ENCODE data around the gene ERGIC1. TPM values are rescaled to one million over a fixed set of nuclear protein-coding genes. Genes with fewer than 3 reads are reported as not detected.
"Not testable (repeated sequence)": the region's sequence is repeated elsewhere in the genome, so short reads cannot be mapped to it uniquely, and the experiment has no call there.

Gene ERGIC1
- total RNA-seq, 2 experiments from 2014 or later: 33.4 to 36.2 TPM

- DNase-seq: no peak
- H3K4me3 Mint-ChIP-seq: no peak overlapping the region
- no peaks in the 10 kb centered on the region for H3K9me3 Mint-ChIP-seq
- H3K4me1 Mint-ChIP-seq (ENCODE audit: low read depth): peaks cover 23% of the 10 kb centered on the region
- intact Hi-C loops (cut with micrococcal nuclease): no loop called here
- CTCF ChIA-PET: no interaction called here
- H3K36me3 Mint-ChIP-seq (ENCODE audit: low read depth): peaks cover 5% of the 10 kb centered on the region
- H3K27ac Mint-ChIP-seq: no peak overlapping the region
- no peaks in the 10 kb centered on the region for H3K27me3 Mint-ChIP-seq (ENCODE audit: low read depth)
These were observed 12.2 kb downstream of the ERGIC1 start for GRCh38 chr5:172846249-172846648.

GRCh38 chr5:172846677-172847076, 12.6 kb downstream of the ERGIC1 start:
- intact Hi-C loops (cut with micrococcal nuclease): no loop called here
- H3K4me1 Mint-ChIP-seq (ENCODE audit: low read depth): peaks cover 23% of the 10 kb centered on the region
- no peaks in the 10 kb centered on the region for H3K9me3 Mint-ChIP-seq
- H3K27me3 Mint-ChIP-seq (ENCODE audit: low read depth): no peaks in the 10 kb centered on the region
- DNase-seq: no peak
- H3K4me3 Mint-ChIP-seq: no peak overlapping the region
- peaks cover 5% of the 10 kb centered on the region for H3K36me3 Mint-ChIP-seq (ENCODE audit: low read depth)
- H3K27ac Mint-ChIP-seq: no peak overlapping the region
- CTCF ChIA-PET: no interaction called here

- CTCF ChIA-PET; H3K4me3 Mint-ChIP-seq; H3K36me3 Mint-ChIP-seq (ENCODE audit: low read depth); H3K9me3 Mint-ChIP-seq; intact Hi-C loops (cut with micrococcal nuclease); DNase-seq; H3K27ac Mint-ChIP-seq; H3K27me3 Mint-ChIP-seq (ENCODE audit: low read depth): not testable (repeated sequence)
- peaks cover 23% of the 10 kb centered on the region for H3K4me1 Mint-ChIP-seq (ENCODE audit: low read depth)
These were observed 13.5 kb downstream of the ERGIC1 start for GRCh38 chr5:172847584-172847983.

- intact Hi-C loops (cut with micrococcal nuclease): loop anchor here (2.0 kb wide), 1 partner anchor 132 kb away; no protein-coding TSS in a partner anchor
- Mint-ChIP-seq H3K4me3 (no peak overlapping the region), H3K36me3 (ENCODE audit: low read depth) (no peaks in the 10 kb centered on the region), H3K27me3 (ENCODE audit: low read depth) (no peaks in the 10 kb centered on the region), H3K27ac (no peak overlapping the region), H3K4me1 (ENCODE audit: low read depth) (peaks cover 24% of the 10 kb centered on the region), H3K9me3 (no peaks in the 10 kb centered on the region)
- DNase-seq: no peak
- CTCF ChIA-PET: no interaction called here
These were observed 14.4 kb downstream of the ERGIC1 start for GRCh38 chr5:172848419-172848818.

- no peaks in the 10 kb centered on the region for H3K9me3 Mint-ChIP-seq
- no peak for DNase-seq
- intact Hi-C loops (cut with micrococcal nuclease): loop anchor here (2.0 kb wide), 1 partner anchor 133 kb away; no protein-coding TSS in a partner anchor
- H3K4me1 Mint-ChIP-seq (ENCODE audit: low read depth): peaks cover 34% of the 10 kb centered on the region
- H3K27me3 Mint-ChIP-seq (ENCODE audit: low read depth): no peaks in the 10 kb centered on the region
- CTCF ChIA-PET: interaction anchor here (0.8 to 1.3 kb wide), 3 partner anchors 42 to 135 kb away, joined by 3 read pairs; no protein-coding TSS in a partner anchor
- no peaks in the 10 kb centered on the region for H3K36me3 Mint-ChIP-seq (ENCODE audit: low read depth)
- no peak overlapping the region for H3K27ac Mint-ChIP-seq
- no peak overlapping the region for H3K4me3 Mint-ChIP-seq
These were observed 15.8 kb downstream of the ERGIC1 start for GRCh38 chr5:172849606-172850453.

GRCh38 chr5:172850454-172850797, 16.4 kb downstream of the ERGIC1 start:
- Mint-ChIP-seq H3K27ac (no peak overlapping the region), H3K27me3 (ENCODE audit: low read depth) (no peaks in the 10 kb centered on the region), H3K4me1 (ENCODE audit: low read depth) (peaks cover 34% of the 10 kb centered on the region), H3K4me3 (no peak overlapping the region), H3K36me3 (ENCODE audit: low read depth) (no peaks in the 10 kb centered on the region), H3K9me3 (no peaks in the 10 kb centered on the region)
- intact Hi-C loops (cut with micrococcal nuclease): no loop called here
- no peak for DNase-seq
- CTCF ChIA-PET: interaction anchor here (1.3 kb wide), 1 partner anchor 80 kb away, joined by 3 read pairs; no protein-coding TSS in a partner anchor

- intact Hi-C loops (cut with micrococcal nuclease); H3K9me3 Mint-ChIP-seq; DNase-seq; H3K27ac Mint-ChIP-seq; H3K27me3 Mint-ChIP-seq (ENCODE audit: low read depth); H3K36me3 Mint-ChIP-seq (ENCODE audit: low read depth); H3K4me3 Mint-ChIP-seq: not testable (repeated sequence)
- CTCF ChIA-PET: interaction anchor here (0.7 to 1.0 kb wide), 3 partner anchors 22 to 63 kb away, joined by 3 to 4 read pairs (median 3); no protein-coding TSS in a partner anchor
- H3K4me1 Mint-ChIP-seq (ENCODE audit: low read depth): peaks cover 34% of the 10 kb centered on the region
These were observed 17.2 kb downstream of the ERGIC1 start for GRCh38 chr5:172851254-172851653.

GRCh38 chr5:172852490-172853354, 18.7 kb downstream of the ERGIC1 start:
- Mint-ChIP-seq H3K27me3 (ENCODE audit: low read depth) (no peaks in the 10 kb centered on the region), H3K9me3 (no peaks in the 10 kb centered on the region), H3K27ac (no peak overlapping the region), H3K36me3 (ENCODE audit: low read depth) (no peaks in the 10 kb centered on the region), H3K4me1 (ENCODE audit: low read depth) (peaks cover 34% of the 10 kb centered on the region), H3K4me3 (no peak overlapping the region)
- CTCF ChIA-PET: interaction anchor here (0.6 kb wide), 1 partner anchor 127 kb away, joined by 7 read pairs; no protein-coding TSS in a partner anchor
- intact Hi-C loops (cut with micrococcal nuclease): no loop called here
- DNase-seq: peak; percentile 42

- Mint-ChIP-seq H3K27me3 (ENCODE audit: low read depth) (no peaks in the 10 kb centered on the region), H3K4me3 (no peak overlapping the region), H3K9me3 (no peaks in the 10 kb centered on the region), H3K4me1 (ENCODE audit: low read depth) (peaks cover 33% of the 10 kb centered on the region), H3K27ac (peak overlapping the region; percentile 48), H3K36me3 (ENCODE audit: low read depth) (no peaks in the 10 kb centered on the region)
- CTCF ChIA-PET: no interaction called here
- DNase-seq: no peak
- intact Hi-C loops (cut with micrococcal nuclease): no loop called here
These were observed 19.4 kb downstream of the ERGIC1 start for GRCh38 chr5:172853355-172853975.

- intact Hi-C loops (cut with micrococcal nuclease): no loop called here
- CTCF ChIA-PET: no interaction called here
- peaks cover 24% of the 10 kb centered on the region for H3K4me1 Mint-ChIP-seq (ENCODE audit: low read depth)
- no peak for DNase-seq
- no peaks in the 10 kb centered on the region for H3K9me3 Mint-ChIP-seq
- no peak overlapping the region for H3K4me3 Mint-ChIP-seq
- no peaks in the 10 kb centered on the region for H3K27me3 Mint-ChIP-seq (ENCODE audit: low read depth)
- no peaks in the 10 kb centered on the region for H3K36me3 Mint-ChIP-seq (ENCODE audit: low read depth)
- H3K27ac Mint-ChIP-seq: no peak overlapping the region
These were observed 20.4 kb downstream of the ERGIC1 start for GRCh38 chr5:172854451-172854871.

- Mint-ChIP-seq H3K4me3 (no peak overlapping the region), H3K4me1 (ENCODE audit: low read depth) (peaks cover 21% of the 10 kb centered on the region), H3K36me3 (ENCODE audit: low read depth) (no peaks in the 10 kb centered on the region), H3K27ac (no peak overlapping the region), H3K27me3 (ENCODE audit: low read depth) (no peaks in the 10 kb centered on the region), H3K9me3 (no peaks in the 10 kb centered on the region)
- intact Hi-C loops (cut with micrococcal nuclease): no loop called here
- no peak for DNase-seq
- CTCF ChIA-PET: no interaction called here
These were observed 20.9 kb downstream of the ERGIC1 start for GRCh38 chr5:172854971-172855370.

GRCh38 chr5:172855597-172856292, 21.7 kb downstream of the ERGIC1 start:
- Mint-ChIP-seq H3K27ac (no peak overlapping the region), H3K27me3 (ENCODE audit: low read depth) (no peaks in the 10 kb centered on the region), H3K36me3 (ENCODE audit: low read depth) (no peaks in the 10 kb centered on the region), H3K9me3 (no peaks in the 10 kb centered on the region), H3K4me3 (no peak overlapping the region), H3K4me1 (ENCODE audit: low read depth) (peaks cover 24% of the 10 kb centered on the region)
- DNase-seq: no peak
- intact Hi-C loops (cut with micrococcal nuclease): no loop called here
- CTCF ChIA-PET: no interaction called here
